Naive thymus-derived CD4-positive, alpha-beta T cell (primary cell): Measurements from ENCODE around the gene SYDE2. TPM values are rescaled to one million over a fixed set of nuclear protein-coding genes. Genes with fewer than 3 reads are reported as not detected.

Source experiments
- ATAC-seq: fragments of 150-1000 bp; cut with Tn5 transposase; 2 replicates; pipeline ENCODE4 v1.10.0; 2021; ENCODE audit warnings: mild to moderate bottlenecking, moderate library complexity
- CTCF ChIA-PET: fragments of 350-600 bp; sonication (Branson Sonifier 250); formaldehyde crosslinking; loops from one replicate; lab custom pipeline; 2021; ENCODE audit warnings: antibody characterized with exemption; lab: Charles Lee
- POLR2A ChIA-PET: fragments of 350-600 bp; sonication (Branson Sonifier 250); formaldehyde crosslinking; loops from one replicate; lab custom pipeline; 2021; ENCODE audit warnings: antibody characterized with exemption, inconsistent platforms; lab: Charles Lee
- DNase-seq, 9 donors: peaks; one replicate each; pipeline versions ENCODE4 v3.0.0 to v3.0.0-alpha.2; 2020 to 2022; ENCODE audit warnings: mixed read lengths in 1 of 9
- H3K27ac ChIP-seq: one replicate; pipeline ENCODE4 v1.7.0; 2013; ENCODE audit warnings: mild to moderate bottlenecking, low read depth, low read length, moderate library complexity
- H3K27me3 ChIP-seq, 2 donors: one replicate each; pipeline ENCODE4 v1.7.0; 2013; ENCODE audit warnings: low read length in 2 of 2, mild to moderate bottlenecking in 2 of 2, moderate library complexity in 2 of 2; ENCODE audit not compliant: control insufficient read depth in 2 of 2, insufficient read depth in 2 of 2
- H3K36me3 ChIP-seq, 3 experiments: 1 replicate in 2 of 3; 2 replicates in 1 of 3; pipeline ENCODE4 v1.7.0; 2013; ENCODE audit warnings: low read length in 3 of 3, mild to moderate bottlenecking in 3 of 3, moderate library complexity in 1 of 3; ENCODE audit not compliant: insufficient read depth in 3 of 3, control insufficient read depth in 2 of 3
- H3K4me1 ChIP-seq, 2 donors: one replicate each; pipeline ENCODE4 v1.7.0; 2013; ENCODE audit warnings: low read length in 2 of 2, mild to moderate bottlenecking in 2 of 2, moderate library complexity in 1 of 2; ENCODE audit not compliant: control insufficient read depth in 2 of 2, insufficient read depth in 2 of 2
- H3K4me3 ChIP-seq: 2 replicates; pipeline ENCODE4 v1.7.0; 2013; ENCODE audit warnings: mild to moderate bottlenecking, low read length
- H3K9me3 ChIP-seq, 3 experiments: 1 replicate in 2 of 3; 2 replicates in 1 of 3; pipeline ENCODE4 v1.7.0; 2013; ENCODE audit warnings: low read length in 3 of 3; ENCODE audit not compliant: control insufficient read depth in 2 of 3
- H3K27ac Mint-ChIP-seq, 9 donors: one replicate each; pipeline ENCODE4 v1.8.0; 2020 to 2022; ENCODE audit warnings: mixed read lengths in 9 of 9, mild to moderate bottlenecking in 8 of 9, moderate library complexity in 5 of 9, inconsistent platforms in 2 of 9
- H3K27me3 Mint-ChIP-seq, 5 donors: one replicate each; pipeline ENCODE4 v1.8.0; 2021 to 2022; ENCODE audit warnings: mixed read lengths in 5 of 5, mild to moderate bottlenecking in 1 of 5
- H3K36me3 Mint-ChIP-seq, 5 donors: one replicate each; pipeline ENCODE4 v1.8.0; 2020 to 2022; ENCODE audit warnings: mixed read lengths in 5 of 5, mild to moderate bottlenecking in 3 of 5, inconsistent platforms in 1 of 5
- H3K4me1 Mint-ChIP-seq, 7 donors: one replicate each; pipeline ENCODE4 v1.8.0; 2020 to 2022; ENCODE audit warnings: mixed read lengths in 7 of 7, mild to moderate bottlenecking in 3 of 7, inconsistent platforms in 1 of 7
- H3K4me3 Mint-ChIP-seq, 10 donors: one replicate each; pipeline ENCODE4 v1.8.0; 2020 to 2022; ENCODE audit warnings: mild to moderate bottlenecking in 10 of 10, mixed read lengths in 10 of 10, moderate library complexity in 6 of 10, inconsistent platforms in 2 of 10
- H3K9me3 Mint-ChIP-seq, 11 donors: one replicate each; pipeline ENCODE4 v1.8.0; 2020 to 2022; ENCODE audit warnings: mixed read lengths in 11 of 11, mild to moderate bottlenecking in 4 of 11, inconsistent platforms in 1 of 11, moderate library complexity in 1 of 11
- intact Hi-C, 2 donors: fragments of 100-400 bp; cut with micrococcal nuclease; formaldehyde crosslinking; loops; one replicate each; pipeline ENCODE4 v1.15.1; 2023
- polyA plus RNA-seq, 2 donors: library from polyadenylated mRNA; unstranded; fragments of 300-500 nt; fragmentation: Illumina TruSeq; gene quantifications; one replicate each; pipeline ENCODE4 v1.2.3, GENCODE V29; 2021
- total RNA-seq, 6 experiments: library from RNA in 5 of 6; stranded (reverse) in 5 of 6; gene quantifications; 1 replicate in 5 of 6; 2 replicates in 1 of 6; pipeline ENCODE4 v1.2.3 and lab custom pipeline; 2021 to 2026

SYDE2 gene
- total and polyA plus RNA-seq, 7 experiments from 2014 or later: 1.2 to 9.1 (median 5.7) TPM

DNA sequence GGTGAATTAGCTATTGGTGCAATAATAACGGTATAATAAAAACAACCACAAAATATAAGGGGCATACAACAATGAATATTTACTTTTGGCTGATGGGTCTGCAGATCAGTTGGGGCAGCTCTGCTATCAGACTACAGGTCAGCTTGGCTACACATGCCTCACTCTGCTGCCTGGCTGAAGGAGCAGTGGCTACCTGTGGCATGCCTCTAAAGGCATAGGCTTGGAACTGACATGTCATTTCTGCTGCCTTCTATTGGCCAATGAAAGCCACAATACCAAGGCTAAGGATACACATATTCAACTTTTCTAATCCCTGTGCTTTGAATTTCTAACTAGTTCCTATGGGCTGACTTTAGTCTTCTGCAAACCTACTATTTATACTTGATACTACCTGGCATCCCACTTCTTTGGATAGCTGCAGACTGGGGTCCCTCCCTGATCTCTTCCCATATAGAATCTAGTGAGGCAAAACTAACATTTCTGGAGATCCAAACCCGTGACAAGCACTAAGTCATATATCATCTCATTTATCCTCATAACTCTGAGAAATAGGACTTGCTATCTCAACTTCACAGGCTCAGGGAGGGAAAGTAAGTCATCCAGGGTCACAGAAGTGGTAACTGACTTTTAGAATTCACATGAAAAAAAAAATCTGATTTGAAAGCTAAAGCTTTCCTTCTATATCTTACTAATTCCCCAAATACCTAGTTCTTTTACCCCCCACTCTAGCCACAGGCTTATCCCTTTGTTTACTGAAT lies 19.2 kb upstream of the SYDE2 start:
- DNase-seq: no peak
- intact Hi-C loops: loop anchor here in 1 of 2 donors (2.0 kb wide), 1 partner anchor 17 kb away; no protein-coding TSS in a partner anchor
- H3K4me3 Mint-ChIP-seq: no peak overlapping the region
- ChIA-PET CTCF (no interaction called here), POLR2A (interaction anchor here (0.6 kb wide), 1 partner anchor 317 kb away, joined by 3 read pairs; no protein-coding TSS in a partner anchor)
- Histone ChIP-seq H3K36me3 (no peaks in the 10 kb centered on the region), H3K9me3 (no peaks in the 10 kb centered on the region), H3K4me1 (no peaks in the 10 kb centered on the region), H3K27me3 (peaks cover 0 to 5% of the 10 kb centered on the region in 2 donors), H3K27ac (no peak overlapping the region), H3K4me3 (no peak overlapping the region)
- no peaks in the 10 kb centered on the region for H3K4me1 Mint-ChIP-seq
- H3K9me3 Mint-ChIP-seq: peaks cover 0 to 6% (median 0%) of the 10 kb centered on the region in 11 donors
- peaks cover 7 to 50% (median 21%) of the 10 kb centered on the region in 5 donors for H3K27me3 Mint-ChIP-seq
- ATAC-seq: no peak
- no peaks in the 10 kb centered on the region for H3K36me3 Mint-ChIP-seq
- H3K27ac Mint-ChIP-seq: no peak overlapping the region

DNA sequence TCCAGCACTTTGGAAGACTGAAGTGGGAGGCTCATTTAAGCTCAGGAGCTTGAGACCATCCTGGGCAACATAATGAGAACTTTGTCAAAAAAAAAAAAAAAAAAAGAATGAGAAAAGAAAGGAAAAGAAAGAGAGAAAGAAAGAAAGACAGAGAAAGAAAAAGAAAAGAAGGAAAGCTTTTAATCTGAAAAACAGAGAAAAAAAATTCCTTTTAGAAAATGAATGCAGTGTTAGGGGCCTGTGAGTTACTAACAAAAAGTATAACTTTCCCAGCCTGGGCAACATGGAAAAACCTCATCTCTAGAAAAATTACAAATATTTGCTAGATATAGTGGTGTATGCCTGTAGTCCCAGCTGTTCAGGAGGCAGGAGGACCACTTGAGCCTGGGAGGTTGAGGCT lies 15.9 kb upstream of the SYDE2 start:
- Mint-ChIP-seq H3K27me3 (peaks cover 7 to 50% (median 27%) of the 10 kb centered on the region in 5 donors), H3K9me3 (peaks cover 0 to 6% (median 0%) of the 10 kb centered on the region in 11 donors), H3K27ac (no peak overlapping the region), H3K4me3 (no peak overlapping the region), H3K36me3 (peaks cover 0 to 4% (median 0%) of the 10 kb centered on the region in 5 donors), H3K4me1 (no peaks in the 10 kb centered on the region)
- POLR2A ChIA-PET: no interaction called here
- DNase-seq (no peak), ATAC-seq (no peak)
- Histone ChIP-seq H3K4me3 (no peak overlapping the region), H3K36me3 (no peaks in the 10 kb centered on the region), H3K9me3 (no peaks in the 10 kb centered on the region), H3K4me1 (no peaks in the 10 kb centered on the region), H3K27me3 (peaks cover 0 to 5% of the 10 kb centered on the region in 2 donors), H3K27ac (no peak overlapping the region)
- CTCF ChIA-PET: no interaction called here
- intact Hi-C loops: no loop called here

DNA sequence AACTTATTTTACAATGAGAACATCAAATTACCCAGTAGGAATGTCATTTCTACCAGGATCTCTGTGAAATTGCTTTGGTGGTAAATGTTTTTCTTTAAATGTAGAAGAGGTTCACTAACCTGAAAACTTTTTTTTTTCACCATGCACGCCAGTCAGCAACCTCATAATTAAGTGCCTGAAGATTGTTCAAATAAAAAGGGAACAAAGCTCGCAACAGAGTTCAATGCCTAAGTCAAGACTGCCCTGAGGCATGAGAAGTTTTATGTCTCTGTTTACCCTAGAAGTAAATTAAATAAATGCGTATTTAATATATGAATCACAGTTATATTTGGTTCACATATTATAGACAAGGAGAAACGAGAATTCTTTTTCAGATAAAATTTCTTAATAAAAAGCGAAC lies 13.8 kb upstream of the SYDE2 start:
- no peak for ATAC-seq
- Mint-ChIP-seq H3K27ac (no peak overlapping the region), H3K36me3 (peaks cover 0 to 4% (median 0%) of the 10 kb centered on the region in 5 donors), H3K27me3 (peaks cover 19 to 46% (median 27%) of the 10 kb centered on the region in 5 donors), H3K4me3 (no peak overlapping the region), H3K4me1 (no peaks in the 10 kb centered on the region), H3K9me3 (peaks cover 0 to 6% (median 0%) of the 10 kb centered on the region in 11 donors)
- Histone ChIP-seq H3K4me3 (no peak overlapping the region), H3K36me3 (no peaks in the 10 kb centered on the region), H3K27ac (no peak overlapping the region), H3K4me1 (no peaks in the 10 kb centered on the region), H3K27me3 (peaks cover 0 to 5% of the 10 kb centered on the region in 2 donors), H3K9me3 (no peaks in the 10 kb centered on the region)
- ChIA-PET POLR2A (no interaction called here), CTCF (no interaction called here)
- no peak for DNase-seq
- intact Hi-C loops: no loop called here

DNA sequence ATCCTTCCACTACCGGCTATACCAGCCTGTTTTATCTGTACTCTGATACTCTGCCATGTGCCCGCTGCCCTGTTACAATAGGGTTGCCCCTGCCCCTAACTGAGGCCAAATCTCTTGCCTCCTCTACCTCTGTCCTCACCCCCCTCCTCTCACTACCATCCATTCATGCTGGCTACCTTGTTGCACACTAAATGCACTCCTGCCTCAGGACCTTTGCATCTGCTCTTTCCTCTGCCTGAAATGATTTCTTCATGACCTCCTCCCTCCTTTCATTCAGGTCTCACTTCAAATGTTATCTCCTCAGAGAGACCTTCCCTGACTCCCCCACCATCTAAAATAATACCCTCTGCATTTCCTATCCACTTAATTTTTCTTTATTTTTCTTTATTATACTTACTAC lies 7.7 kb upstream of the SYDE2 start:
- Histone ChIP-seq H3K9me3 (no peaks in the 10 kb centered on the region), H3K4me1 (no peaks in the 10 kb centered on the region), H3K36me3 (no peaks in the 10 kb centered on the region), H3K27ac (no peak overlapping the region), H3K4me3 (no peak overlapping the region), H3K27me3 (no peaks in the 10 kb centered on the region)
- Mint-ChIP-seq H3K27ac (no peak overlapping the region), H3K27me3 (peaks cover 12 to 43% (median 22%) of the 10 kb centered on the region in 5 donors), H3K4me3 (no peak overlapping the region), H3K36me3 (peaks cover 0 to 4% (median 0%) of the 10 kb centered on the region in 5 donors), H3K9me3 (no peaks in the 10 kb centered on the region), H3K4me1 (peaks cover 0 to 4% (median 2%) of the 10 kb centered on the region in 7 donors)
- POLR2A ChIA-PET: no interaction called here
- ATAC-seq: no peak
- DNase-seq: no peak
- CTCF ChIA-PET: no interaction called here
- intact Hi-C loops: loop anchor here in 1 of 2 donors (10.0 kb wide), 2 partner anchors 1496 to 1704 kb away; partner anchors contain the start of gene SH3GLB1

DNA sequence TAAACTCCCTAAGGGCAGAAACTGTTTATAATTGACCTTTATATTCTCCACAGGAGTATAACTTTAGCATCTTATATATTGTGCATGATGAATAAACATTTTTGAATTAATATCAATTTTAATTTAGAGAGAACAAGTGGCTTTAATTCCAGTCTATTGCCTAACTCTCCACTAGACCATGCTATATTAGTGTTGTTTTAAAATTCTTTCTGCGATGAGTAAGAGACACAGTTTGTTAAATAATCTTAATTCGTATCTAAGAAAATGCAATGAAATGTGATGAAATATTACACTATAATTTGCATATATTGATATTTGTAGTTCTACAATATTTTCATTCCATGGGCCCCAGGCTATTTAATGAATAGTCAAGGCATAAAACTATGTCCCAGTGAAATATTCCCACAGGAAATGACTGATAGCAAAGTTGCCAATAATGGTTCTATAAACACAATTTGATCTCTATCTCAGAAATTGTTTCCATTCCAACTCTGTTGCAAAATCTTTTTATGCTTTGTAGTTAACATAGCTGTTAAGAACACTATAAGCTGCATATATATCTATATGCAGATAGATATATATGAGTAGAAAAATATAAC lies 2.9 kb upstream of the SYDE2 start:
- H3K4me3 ChIP-seq: no peak overlapping the region
- H3K27ac ChIP-seq: no peak overlapping the region
- no peaks in the 10 kb centered on the region for H3K27me3 ChIP-seq
- no peaks in the 10 kb centered on the region for H3K36me3 Mint-ChIP-seq
- no peak for DNase-seq
- H3K4me1 Mint-ChIP-seq: peaks cover 9 to 34% (median 29%) of the 10 kb centered on the region in 7 donors
- peaks cover 0 to 3% (median 0%) of the 10 kb centered on the region in 11 donors for H3K9me3 Mint-ChIP-seq
- peaks cover 0 to 61% (median 12%) of the 10 kb centered on the region in 5 donors for H3K27me3 Mint-ChIP-seq
- peaks cover 7 to 11% of the 10 kb centered on the region in 2 donors for H3K4me1 ChIP-seq
- ChIA-PET CTCF (no interaction called here), POLR2A (interaction anchor here (1.3 kb wide), 1 partner anchor 55 kb away, joined by 3 read pairs; no protein-coding TSS in a partner anchor)
- no peak for ATAC-seq
- intact Hi-C loops: loop anchor here (2.0 to 10.0 kb wide), 10 partner anchors 17 to 1699 kb away; partner anchors contain the start of genes CTBS (in 1 of the 2), GNG5 (in 1 of the 2), PRKACB (in 1 of the 2) and SAMD13 (in 1 of the 2)
- peaks cover 0 to 5% (median 0%) of the 10 kb centered on the region in 3 experiments for H3K36me3 ChIP-seq
- H3K27ac Mint-ChIP-seq: peak overlapping the region in 3 of 9 donors; percentile 62 to 99 (median 97)
- H3K4me3 Mint-ChIP-seq: no peak overlapping the region
- H3K9me3 ChIP-seq: no peaks in the 10 kb centered on the region

DNA sequence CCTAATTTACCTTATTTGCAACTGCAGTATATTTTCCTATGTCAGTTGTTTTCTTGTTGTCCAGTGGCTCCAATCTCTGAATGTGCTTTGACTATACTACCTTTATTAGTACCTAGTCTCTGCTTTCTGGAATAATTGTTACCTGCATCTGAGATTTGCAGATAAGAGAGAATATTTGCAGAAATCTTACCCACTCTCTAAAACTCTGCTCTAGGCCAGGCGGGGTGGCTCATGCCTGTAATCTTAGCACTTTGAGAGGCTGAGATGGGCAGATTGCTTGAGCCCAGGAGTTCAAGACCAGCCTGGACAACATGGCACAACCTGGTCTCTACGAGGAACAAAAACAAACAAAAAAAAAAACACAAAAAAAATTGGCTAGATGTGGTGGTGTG lies 2.0 kb upstream of the SYDE2 start:
- intact Hi-C loops: loop anchor here (2.0 to 10.0 kb wide), 10 partner anchors 18 to 1698 kb away; partner anchors contain the start of genes CTBS (in 1 of the 2), GNG5 (in 1 of the 2), PRKACB (in 1 of the 2) and SAMD13 (in 1 of the 2)
- peaks cover 0 to 2% (median 2%) of the 10 kb centered on the region in 5 donors for H3K36me3 Mint-ChIP-seq
- peak overlapping the region in 7 of 10 donors; percentile 12 to 100 (median 86) for H3K4me3 Mint-ChIP-seq
- no peaks in the 10 kb centered on the region for H3K9me3 ChIP-seq
- H3K4me3 ChIP-seq: no peak overlapping the region
- no peak for ATAC-seq
- ChIA-PET CTCF (no interaction called here), POLR2A (interaction anchor here (1.3 to 5.2 kb wide), 4 partner anchors 8 to 73 kb away, joined by 4 to 38 read pairs (median 14); partner anchors contain the start of genes BCL10 and C1orf52)
- H3K9me3 Mint-ChIP-seq: peaks cover 0 to 3% (median 0%) of the 10 kb centered on the region in 11 donors
- peaks cover 0 to 59% (median 4%) of the 10 kb centered on the region in 5 donors for H3K27me3 Mint-ChIP-seq
- H3K27ac ChIP-seq: peak overlapping the region; percentile 96
- peak overlapping the region in 8 of 9 donors; percentile 97 to 100 (median 99) for H3K27ac Mint-ChIP-seq
- peaks cover 0 to 5% (median 0%) of the 10 kb centered on the region in 3 experiments for H3K36me3 ChIP-seq
- DNase-seq: no peak
- H3K4me1 Mint-ChIP-seq: peaks cover 12 to 42% (median 37%) of the 10 kb centered on the region in 7 donors
- H3K4me1 ChIP-seq: peaks cover 7 to 11% of the 10 kb centered on the region in 2 donors
- no peaks in the 10 kb centered on the region for H3K27me3 ChIP-seq
